Epithelial cell of esophagus (primary cell): ENCODE results near the gene FEZF1.

Experiments used
- DNase-seq: peaks from one replicate; pipeline ENCODE4 v3.0.0; 2010; ENCODE audit warnings: low read depth
- H3K4me3 ChIP-seq: 2 replicates; pipeline ENCODE4 v1.5.1; 2011; ENCODE audit warnings: mild to moderate bottlenecking, low read length, control low read depth
- CTCF ChIP-seq: IDR thresholded peaks from 2 replicates; pipeline ENCODE4 v1.5.1; 2011; ENCODE audit warnings: low read depth, mild to moderate bottlenecking, low read length, control low read depth, inconsistent platforms; ENCODE audit not compliant: insufficient read depth; ENCODE audit errors: missing control alignments

Gene FEZF1

GRCh38 chr7:122304319-122304975, at the start of gene FEZF1:
TSS of gene FEZF1 (minus strand) at chr7:122304750. CDS start at chr7:122304437, 313 bp downstream.
- no peak for TF ChIP-seq CTCF
- no peak for DNase-seq
- H3K4me3 ChIP-seq: no peak within 1 kb of the TSS

GRCh38 chr7:122352454-122352853, 47.9 kb upstream of the FEZF1 start:
- no peak for TF ChIP-seq CTCF
- no peak overlapping the region for H3K4me3 ChIP-seq
- DNase-seq: no peak

GRCh38 chr7:122350701-122351100, 46.2 kb upstream of the FEZF1 start:
- DNase-seq: no peak
- TF ChIP-seq CTCF: no peak
- no peak overlapping the region for H3K4me3 ChIP-seq

GRCh38 chr7:122344303-122344620, 39.7 kb upstream of the FEZF1 start:
- TF ChIP-seq CTCF: no peak

DNA sequence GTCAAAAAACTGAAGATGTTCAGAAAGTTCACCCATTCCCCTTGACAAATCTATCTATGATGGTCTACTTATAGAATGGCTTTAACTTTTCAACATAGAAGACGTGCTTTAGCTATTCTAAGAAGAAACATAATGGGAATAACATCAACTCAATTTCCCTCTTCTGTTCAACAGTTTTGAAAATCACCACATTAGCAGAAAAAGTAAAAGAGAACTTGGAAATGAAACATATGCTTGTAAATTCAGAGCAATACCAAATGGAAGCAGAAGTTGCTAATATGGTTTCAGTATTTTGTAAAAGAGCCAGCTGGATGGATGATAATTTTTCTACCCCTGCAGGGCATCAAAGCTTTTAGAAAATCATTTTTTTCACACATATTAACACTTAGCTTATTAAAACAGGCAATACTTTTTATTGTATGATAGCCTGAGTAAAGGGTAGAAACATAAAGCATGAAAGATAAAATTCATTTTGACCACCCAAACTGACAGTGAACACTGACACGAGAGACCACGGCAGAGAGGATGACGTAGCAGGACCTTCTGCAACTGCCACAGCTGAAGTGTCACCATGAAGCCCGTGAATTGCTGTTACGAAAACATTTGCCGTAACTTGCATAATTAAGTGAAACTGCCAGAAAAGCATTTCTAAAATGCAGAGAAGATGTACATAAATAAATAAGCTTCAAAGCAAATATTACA, 39.2 kb upstream of the FEZF1 start:
- H3K4me3 ChIP-seq: no peak overlapping the region
- DNase-seq: no peak
- no peak for TF ChIP-seq CTCF

More at GRCh38 chr7:122344303-122344620, 39.7 kb upstream of the FEZF1 start:
- DNase-seq: no peak
- no peak overlapping the region for H3K4me3 ChIP-seq

DNA sequence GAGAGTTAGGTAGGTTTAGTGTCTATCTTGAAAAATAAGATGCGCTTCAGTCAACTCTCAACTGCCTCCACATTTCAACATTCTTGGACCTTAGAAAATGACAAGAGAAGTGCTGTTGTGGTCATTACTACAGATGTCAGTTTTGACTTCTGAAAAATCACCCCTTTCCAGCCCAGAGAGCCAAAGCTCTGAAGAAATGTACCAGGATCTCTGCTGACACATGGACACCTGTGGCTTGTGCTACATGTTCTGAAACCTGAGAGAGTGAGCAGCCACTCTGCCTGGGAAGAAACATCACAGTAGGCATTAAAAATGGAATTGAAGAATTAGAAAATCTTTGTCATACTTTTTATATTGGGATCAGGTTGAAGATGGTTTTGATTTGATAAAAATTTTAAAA, 35.9 kb upstream of the FEZF1 start:
- DNase-seq: no peak
- H3K4me3 ChIP-seq: no peak overlapping the region
- no peak for TF ChIP-seq CTCF
